NCI-H510A treated with DMSO at 0.1 percent for 48 hours (cell line): ENCODE measurements around the gene CALU.

Experiments
- DNase-seq: peaks from one replicate; lab custom pipeline; 2025; lab: John Stamatoyannopoulos, UW

The CALU gene

DNA sequence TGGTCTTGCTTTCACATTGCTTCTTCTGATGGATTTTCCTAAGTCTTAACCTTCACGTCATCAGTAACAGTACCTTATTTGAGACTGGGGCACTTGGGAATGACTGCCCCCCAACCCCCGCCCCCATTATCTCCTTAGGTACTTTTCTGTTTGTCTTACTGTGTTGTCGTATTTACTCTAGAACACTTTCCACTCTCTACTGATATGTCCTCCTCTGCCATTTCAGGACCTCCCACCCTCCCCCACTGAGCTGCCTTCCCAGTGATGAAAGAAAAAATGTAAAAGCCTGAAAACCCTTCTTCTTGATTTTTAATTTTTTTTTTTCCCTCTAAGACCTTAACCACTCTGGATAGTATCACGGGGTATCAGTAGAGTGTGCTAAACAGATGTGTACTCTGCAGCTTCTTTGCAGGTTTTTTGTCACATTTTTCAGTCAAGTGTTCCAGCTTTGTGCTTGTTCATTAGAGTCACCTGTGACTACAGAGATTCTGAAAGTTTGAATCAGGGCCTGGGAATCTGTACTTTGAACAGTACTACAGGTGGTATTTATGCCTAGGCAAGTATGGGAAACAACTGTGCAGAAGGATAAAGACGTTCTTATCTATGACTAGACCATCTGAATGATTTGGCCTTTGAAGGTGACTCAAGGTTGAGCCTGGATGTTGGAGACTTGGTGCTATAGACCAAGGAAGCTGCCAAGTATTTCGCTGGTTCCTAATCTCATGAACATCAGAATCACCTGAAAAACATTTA is 8.3 kb downstream of the CALU start:
- DNase-seq, result no peak

DNA sequence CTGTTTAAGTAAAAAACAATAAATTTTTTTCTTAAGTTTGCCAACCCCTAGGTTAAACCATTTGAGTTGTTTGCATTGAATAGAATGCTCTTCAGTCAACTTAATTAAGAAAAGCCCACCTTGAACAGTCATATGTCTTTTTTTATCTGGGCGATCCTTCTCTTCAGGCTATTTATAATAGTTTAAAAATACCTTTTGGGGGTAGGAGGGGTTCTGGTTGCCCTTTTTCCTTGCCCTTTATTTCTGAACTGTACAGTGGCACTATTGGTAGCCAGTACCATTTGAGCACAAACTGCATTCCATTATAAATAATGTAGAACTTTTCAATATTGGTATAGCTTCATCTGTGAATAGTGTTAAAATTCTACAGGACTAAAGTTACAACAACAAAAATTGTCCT is 13.1 kb downstream of the CALU start:
- DNase-seq, result no peak

DNA sequence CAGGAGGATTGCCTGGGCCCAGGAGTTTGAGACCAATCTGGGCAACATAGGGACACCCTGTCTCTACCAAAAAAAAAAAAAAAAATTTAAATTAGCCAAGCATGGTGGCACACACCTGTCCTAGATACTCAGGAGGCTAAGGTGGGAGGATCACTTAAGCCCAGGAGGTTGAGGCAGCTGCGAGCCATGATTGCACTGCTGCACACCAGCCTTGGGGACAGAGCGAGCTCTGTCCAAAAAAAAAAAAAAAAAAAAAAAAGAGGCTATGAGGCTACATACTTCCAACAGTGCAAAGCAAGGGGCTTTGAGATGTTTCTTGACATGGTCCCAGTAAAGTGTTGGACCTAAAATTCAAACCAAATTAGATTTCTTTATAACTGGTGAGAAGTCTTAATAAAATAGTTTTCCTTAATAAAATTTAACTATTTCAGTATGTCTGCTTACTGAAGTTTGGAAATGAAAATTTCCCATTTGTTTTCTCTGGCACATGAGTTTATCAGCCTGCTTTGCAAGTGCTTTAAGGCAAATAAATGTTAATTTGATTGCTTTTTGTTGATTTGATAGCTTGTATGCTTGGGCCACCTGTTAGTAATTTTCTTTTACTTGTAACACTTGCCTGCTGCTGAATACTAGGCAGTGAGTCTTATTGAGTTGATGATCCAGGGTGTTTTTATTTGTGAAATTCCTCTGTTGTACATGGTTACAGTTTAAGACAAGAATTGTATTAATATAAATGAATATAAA is 16.1 kb downstream of the CALU start:
- DNase-seq, result no peak

DNA sequence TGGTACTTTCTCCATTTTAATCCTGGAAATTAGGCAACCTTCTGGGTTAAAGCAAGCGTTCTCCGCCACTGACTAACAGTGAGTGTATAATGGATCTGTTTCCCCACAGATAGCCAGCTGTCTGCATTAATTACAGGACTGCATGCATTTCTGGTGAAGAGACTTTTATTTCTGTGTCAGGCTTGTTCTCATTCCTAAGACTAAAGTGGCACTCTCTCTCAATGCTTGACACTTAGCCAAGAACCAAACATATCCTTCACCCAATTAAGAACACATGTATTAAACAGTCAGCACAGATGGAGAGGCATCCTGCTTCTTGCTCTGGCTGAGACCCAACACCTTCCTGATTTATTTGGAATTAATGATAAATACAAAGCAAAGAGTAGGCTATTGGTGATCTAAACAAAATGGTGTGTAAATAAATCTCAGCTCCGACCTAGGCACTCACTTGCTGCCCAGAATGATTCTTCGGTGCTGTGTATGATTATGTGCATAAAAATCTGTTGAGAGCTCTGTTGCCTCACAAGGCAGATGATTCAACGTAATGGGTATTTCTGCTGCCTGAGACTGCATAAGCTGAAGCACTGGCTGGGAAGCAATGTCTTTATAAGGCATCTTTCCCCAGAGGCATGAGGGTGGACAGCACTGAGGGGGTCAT is 16.8 kb downstream of the CALU start:
- no peak for DNase-seq

DNA sequence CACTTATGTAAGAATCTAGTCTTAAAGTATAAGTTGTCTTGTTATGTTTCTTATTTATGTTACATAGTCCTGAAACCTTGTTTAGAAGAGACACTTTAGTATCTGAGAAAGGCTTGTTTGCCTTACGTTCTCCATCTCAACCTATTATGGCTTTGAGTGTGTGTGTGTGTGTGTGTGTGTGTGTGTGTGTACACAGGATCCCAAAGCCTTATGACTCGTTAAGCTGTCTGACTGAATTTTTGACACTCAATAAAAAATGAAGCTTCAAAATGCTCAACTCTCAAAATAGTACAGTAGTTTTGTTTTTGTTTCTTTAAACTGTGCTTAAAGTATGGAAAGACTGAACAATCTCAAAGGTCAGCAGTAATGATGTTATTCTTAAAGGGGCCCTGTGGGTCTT is 18.0 kb downstream of the CALU start:
- DNase-seq, result no peak

DNA sequence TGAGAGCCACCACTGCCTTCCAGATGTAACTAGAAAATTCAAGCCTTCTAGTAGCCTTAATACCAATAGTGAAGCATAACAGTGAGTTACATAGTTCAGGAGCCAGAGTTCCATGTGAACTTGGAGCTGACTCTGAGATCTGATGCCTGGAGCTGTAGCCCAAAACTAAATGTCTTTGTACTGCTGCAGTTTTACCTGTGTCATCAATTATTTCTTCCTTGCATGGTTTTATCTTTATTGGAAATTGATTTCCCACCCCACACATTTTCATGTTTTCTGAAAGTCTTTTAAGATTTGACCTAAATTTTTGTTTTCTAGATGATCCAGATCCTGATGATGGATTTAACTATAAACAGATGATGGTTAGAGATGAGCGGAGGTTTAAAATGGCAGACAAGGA is 19.4 kb downstream of the CALU start:
- DNase-seq, result no peak

DNA sequence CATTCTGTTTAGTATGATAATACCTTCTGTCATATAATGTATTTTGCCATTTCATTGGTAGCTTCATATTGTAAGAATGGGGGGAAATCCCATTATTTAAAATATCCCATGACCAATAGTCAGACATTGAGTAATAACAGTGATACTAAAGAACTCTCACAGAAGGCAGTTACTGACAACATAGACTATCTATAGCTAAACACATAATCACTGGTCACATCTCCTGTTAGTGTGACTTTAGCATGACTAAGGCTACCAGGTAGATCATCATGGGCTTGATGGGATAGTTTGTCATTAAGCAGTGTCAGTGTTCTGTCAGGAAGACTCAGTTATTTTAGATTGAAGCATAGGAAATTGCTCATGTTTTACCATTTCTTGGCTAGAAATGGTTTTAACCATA is 20.1 kb downstream of the CALU start:
- DNase-seq, result no peak

DNA sequence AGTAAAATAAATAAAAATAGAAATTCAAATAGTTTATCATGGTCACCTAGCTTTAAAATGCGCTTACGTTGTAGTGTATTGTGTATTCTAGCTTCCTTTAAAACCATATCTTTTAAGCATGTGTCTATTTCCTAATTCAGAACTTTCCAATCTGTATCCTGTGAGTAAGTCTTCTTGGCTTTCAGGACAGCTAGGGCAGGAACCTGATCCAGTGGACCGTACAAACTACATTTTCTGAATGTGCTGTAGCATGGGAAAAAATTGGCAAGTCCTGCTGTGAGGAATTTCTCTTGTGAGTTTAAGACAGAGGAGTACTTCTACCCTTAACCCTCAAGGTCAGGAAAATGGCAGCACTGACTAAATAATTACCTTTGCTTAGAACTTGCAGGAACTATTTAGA is 24.4 kb downstream of the CALU start:
- no peak for DNase-seq

DNA sequence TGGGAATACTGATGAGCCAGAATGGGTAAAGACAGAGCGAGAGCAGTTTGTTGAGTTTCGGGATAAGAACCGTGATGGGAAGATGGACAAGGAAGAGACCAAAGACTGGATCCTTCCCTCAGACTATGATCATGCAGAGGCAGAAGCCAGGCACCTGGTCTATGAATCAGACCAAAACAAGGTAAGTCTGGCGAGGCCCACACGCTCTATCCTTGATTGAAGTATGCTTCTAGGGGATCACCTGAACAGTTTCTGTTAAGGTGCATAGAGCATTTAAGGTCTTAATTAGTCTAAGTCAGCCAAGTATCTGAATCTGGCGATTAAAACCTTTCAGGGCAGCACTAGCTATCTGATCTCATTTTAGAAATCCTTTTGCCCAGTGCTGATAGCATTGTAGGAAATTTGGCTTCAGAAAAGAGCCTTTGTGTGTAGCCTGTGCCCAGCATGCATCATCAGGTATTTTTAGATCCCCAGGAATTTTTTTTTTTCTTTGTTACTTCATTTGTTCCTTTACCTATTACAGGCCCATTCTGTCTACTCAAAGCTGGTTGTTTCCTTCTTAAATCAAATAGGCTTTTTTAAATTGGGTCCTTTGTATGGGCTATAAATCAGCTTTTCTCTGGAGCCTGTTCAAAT is 28.4 kb downstream of the CALU start:
- no peak for DNase-seq

DNA sequence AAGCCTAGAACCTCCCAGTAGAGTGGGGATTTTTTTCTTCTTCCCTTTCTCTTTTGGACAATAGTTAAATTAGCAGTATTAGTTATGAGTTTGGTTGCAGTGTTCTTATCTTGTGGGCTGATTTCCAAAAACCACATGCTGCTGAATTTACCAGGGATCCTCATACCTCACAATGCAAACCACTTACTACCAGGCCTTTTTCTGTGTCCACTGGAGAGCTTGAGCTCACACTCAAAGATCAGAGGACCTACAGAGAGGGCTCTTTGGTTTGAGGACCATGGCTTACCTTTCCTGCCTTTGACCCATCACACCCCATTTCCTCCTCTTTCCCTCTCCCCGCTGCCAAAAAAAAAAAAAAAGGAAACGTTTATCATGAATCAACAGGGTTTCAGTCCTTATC is 31.1 kb downstream of the CALU start:
- no peak for DNase-seq

DNA sequence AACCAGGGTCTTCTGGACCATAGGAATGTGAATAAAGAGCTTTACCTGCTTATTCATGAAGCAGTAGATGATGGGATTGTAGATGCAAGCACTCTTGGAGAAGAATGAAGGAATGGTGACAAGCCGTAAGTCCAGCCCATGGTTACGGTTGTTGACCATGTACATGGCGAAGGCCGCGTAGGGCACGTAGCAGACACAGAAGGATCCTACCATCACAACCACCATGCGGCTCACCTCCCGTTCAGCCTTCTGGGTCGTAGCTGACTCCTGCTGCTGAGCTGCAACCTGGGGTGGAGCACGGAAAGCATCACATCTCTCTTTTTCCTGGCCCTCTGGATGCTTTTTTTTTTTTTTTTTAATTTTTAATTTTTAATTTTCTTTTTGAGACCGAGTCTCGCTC is 34.4 kb downstream of the CALU start:
- DNase-seq, result no peak

DNA sequence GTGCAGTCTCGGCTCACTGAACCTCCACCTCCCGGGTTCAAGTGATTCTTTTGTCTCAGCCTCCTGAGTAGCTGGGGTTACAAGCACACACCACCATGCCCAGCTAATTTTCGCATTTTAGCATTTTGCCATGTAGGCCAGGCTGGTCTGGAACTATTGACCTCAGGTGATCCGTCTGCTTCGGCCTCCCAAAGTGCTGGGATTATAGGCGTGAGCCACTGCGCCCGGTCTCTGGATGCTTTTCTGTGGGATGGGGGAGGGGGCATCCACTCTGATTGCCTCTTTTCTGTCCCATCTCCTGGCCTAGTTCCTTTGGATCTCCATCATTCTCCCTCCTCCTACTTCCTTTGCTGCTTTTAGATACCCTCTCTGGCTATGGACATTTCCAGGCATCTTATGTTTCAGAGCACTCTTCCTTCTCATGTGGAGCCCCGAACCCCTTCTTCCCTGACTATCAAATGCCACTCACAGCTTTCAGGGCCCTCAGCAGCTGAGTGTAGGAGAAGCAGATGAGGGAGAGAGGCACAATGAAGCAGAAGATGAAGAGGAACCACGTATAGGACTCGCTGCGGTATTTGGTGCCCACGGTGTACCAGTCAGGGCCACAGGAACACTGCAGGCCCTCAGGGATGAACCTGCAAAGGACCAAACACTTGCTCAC is 35.0 kb downstream of the CALU start:
- DNase-seq, result no peak

DNA sequence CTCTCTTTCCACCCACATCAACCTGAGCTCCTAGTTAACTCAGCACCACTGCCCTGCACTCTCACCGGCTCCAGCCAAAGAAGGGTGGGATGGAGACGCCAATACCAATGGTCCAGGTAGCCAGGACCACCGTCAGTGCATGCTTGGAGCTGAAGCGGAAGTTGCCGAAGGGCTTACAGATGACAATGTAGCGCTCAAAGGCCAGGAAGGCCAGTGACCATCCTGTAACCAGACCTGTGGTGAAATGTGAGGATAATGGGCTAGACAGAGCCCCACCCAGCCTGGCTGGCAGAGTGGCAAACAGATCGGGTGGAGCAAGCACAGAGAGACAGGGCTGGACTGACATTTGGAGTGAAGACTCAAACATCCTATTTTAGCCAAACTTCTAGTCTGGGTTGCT is 35.8 kb downstream of the CALU start:
- no peak for DNase-seq

DNA sequence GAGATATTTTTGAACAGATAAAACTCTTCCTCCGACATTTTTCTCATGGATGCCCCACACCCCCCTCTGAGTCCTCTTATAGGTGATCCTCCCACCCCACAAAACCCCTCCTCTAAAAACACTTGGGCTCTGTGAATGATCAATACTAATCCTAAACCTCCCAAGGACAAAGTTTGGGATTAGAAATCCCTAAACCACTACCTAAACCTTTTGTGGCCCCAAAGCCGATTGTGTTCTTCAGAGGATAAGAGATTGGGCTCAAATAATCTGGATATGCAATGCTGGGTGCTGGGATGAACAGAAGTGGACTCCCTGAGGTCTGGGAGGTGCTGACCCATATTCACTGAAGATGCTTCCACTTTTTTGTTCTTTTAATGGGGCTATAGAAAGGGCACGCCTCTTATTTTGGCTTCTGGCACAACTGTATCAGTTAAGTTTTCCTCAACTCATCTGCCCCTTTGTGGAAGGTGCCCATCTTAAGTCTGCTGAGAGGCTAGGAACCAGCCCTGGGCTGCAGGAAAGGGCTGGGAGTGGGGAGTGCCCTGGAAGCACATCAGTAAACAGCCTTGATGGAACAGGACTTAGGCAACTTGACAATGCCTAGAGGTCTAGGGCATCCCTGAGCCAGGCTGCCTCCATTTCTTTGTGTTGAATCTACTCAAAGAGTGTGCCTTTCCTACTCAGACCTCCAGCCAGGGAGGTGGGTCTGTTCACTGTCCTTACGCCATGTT is 36.8 kb downstream of the CALU start, which contains the start of gene OPN1SW:
Gene OPN1SW, minus strand, starts transcription at position 51 of the 731 bp plus-strand sequence. Its CDS starts 13 bp downstream, at position 38.
- DNase-seq, result no peak

DNA sequence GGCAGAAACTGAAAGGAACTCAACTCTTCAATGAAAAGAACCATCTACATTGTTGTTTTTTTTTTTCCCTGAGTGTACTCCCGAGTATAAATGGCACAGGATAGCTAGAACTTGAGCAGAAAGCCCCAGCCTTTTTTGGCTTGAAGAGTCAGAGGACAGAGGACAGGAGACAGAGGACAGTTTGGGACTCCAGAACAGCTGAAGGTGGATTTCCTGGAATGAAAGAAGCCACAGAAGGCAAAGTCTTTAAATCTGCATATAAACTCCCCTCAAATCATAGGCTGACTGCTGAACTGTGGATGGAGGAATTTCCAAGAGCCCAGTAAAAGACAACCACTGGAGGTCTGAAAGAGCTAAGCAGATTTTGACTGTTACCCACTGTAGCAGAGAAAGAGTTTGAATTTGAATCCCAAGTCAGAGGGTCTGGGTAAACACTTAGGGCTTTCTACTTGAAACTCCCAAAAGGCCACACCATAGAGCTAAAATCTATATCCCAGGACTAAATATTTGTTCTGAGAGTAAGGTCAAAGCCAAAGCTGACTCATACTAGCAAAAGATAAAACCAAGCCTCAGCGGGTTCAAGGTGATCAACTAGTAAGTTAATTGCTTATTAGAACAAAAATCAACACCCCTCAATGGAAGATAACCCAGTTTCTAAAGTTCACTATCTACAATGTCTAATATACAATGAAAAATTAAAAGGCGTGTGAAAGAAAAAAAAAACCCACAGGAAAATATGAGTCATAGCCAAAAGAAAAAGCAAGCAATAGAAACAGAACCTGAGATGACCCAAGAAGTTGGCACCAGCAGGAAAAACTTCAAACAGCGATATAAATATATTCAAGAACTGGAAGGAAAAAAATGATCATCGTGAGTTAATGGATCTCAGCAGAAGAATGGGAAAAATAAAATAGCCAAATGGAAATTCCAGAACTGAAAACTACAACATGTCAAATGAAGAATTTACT is 38.3 kb downstream of the CALU start:
- no peak for DNase-seq

DNA sequence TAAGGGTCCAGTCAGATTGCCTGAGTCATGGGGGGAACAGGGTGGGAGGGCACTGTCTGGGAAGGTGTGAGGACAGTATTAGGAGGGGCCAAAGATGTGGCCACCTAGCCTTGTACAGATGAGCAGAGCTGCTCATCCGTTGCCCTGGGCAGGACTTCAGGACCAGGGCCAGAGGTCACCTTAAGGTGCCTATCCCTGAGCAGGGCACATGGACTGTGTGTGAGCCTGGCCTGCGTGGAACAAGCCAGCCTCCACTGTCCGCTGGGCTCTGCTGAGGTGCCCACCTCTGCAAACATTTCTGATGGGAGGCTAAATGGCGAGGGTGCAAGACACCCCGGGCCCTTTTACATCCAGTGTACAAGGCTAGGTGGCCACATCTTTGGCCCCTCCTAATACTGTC is 39.8 kb downstream of the CALU start:
- DNase-seq, result no peak

DNA sequence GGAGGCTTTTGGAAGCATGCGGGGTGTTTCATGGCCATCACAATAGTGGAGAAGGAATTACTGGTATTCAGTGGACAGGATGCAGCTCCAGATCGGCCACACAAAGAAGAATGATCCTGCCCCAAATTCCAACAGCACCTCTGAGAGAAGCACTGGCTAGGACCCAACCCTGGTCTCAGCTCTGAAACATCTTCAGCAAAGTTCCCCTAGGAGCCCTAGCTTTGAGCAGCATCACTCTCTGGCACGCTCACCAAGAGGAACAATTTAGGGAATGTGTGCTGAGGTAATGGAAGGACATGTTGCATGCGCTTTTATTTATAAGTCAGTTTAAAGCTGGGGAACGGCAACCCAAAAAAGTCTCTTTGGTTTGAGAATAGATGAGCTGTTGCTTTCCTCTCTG is 42.0 kb downstream of the CALU start:
- no peak for DNase-seq

DNA sequence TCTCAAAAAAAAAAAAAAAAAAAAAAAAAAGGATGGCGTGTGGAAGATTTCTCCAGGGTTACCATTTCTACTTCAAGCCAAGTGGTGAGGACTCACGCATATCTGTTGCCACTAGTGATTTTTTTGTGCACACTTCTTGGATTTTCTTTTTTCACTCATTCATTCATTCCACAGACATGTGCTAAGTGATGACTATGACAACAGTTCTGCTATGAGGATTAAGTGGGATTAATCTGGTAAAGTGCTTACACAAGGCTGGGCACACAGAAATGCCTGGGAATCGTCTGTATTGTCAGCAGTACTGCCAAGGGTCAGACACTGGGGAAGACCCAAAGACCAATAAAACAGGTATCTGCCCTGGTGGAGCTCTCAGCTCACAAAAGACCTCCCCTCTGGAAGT is 42.7 kb downstream of the CALU start:
- no peak for DNase-seq

DNA sequence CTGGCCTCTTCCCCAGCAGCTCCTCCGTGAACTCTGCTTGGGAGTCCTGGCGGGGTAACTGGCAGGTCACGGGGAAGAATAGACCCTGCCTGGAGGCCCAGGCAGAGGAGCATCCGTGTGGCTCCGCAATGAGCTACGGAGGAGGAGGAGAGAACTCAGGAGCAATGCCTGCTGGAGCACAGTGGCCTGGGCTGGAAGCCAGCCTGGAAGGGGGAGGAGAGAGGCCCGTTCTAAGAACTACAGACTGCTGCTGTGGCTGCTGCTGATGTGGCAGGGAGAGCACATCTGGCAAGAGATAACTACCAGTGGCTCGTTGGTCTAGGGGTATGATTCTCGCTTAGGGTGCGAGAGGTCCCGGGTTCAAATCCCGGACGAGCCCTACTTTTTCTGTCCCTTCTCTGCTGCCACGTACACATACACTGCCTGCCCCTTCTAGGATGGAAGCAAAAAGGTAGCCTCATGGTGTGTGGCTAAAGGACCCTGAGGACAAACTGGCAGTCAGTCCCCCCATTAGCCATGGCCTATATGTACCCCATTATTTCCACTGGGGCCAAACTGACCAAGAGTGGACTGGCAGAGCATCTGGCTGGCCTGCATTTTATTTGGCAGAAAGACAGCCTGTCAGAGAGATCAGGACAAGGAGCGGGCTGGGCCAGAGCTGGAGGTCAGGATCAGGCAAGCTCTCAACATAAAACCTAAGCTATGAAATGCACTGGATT is 44.1 kb downstream of the CALU start:
- no peak for DNase-seq

DNA sequence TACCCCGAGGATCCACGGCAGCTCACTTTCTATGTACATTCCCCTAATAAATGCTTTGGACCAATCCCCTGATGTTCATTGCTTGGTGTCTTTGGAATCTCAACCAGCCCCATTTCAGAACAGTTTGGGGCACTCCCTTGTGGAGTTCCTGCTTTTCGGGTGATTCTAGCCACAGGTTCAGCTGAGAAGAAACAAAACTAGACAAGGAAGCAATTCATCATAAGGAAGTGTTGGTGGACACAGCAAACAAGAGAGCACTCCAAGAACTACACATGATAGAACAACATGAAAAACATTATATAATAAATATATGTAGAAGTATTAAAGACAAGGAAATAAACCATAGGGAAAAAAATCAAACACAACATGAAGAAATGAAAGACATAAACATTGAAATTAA is 46.6 kb downstream of the CALU start:
- DNase-seq, result no peak
